H1 (cell line): ENCODE data around the gene NPIPA1. TPM values are rescaled to one million over a fixed set of nuclear protein-coding genes. Genes with fewer than 3 reads are reported as not detected.
"Not testable (repeated sequence)": the region's sequence is repeated elsewhere in the genome, so short reads cannot be mapped to it uniquely, and the experiment has no call there.

Source experiments
- CTCF ChIA-PET: fragments of 300-600 bp; sonication (Branson Sonifier 250); formaldehyde crosslinking; loops from one replicate; lab custom pipeline; 2021; ENCODE audit not compliant: partially characterized antibody; lab: Charles Lee
- POLR2A ChIA-PET: fragments of 300-600 bp; sonication (Branson Sonifier 250); formaldehyde crosslinking; loops from one replicate; lab custom pipeline; 2021; ENCODE audit warnings: inconsistent platforms; ENCODE audit not compliant: partially characterized antibody; lab: Charles Lee
- DNase-seq, 2 experiments: peaks; one replicate each; pipeline versions ENCODE4 v3.0.0 to v3.0.0-alpha.2; 2010 to 2022; ENCODE audit warnings: low spot score in 2 of 2, low read depth in 1 of 2, mixed read lengths in 1 of 2
- FAIRE-seq: peaks from 2 replicates; lab custom pipeline; 2011; peaks lifted over from hg19 to GRCh38; lab: Jason Lieb, UNC
- H2AFZ ChIP-seq: 2 replicates; pipeline ENCODE4 v1.8.1; 2012; ENCODE audit warnings: low read length, inconsistent platforms
- H2AK5ac ChIP-seq: 2 replicates; pipeline ENCODE4 v1.6.1; 2013; ENCODE audit warnings: low read depth, low read length
- H2BK120ac ChIP-seq: replicated peaks from 2 replicates; pipeline ENCODE3; 2013; ENCODE audit warnings: low read depth, low read length, inconsistent platforms
- H2BK12ac ChIP-seq: 2 replicates; pipeline ENCODE4 v1.6.1; 2013; ENCODE audit warnings: low read depth, low read length
- H2BK15ac ChIP-seq: 2 replicates; pipeline ENCODE4 v1.6.1; 2013; ENCODE audit warnings: low read length
- H2BK20ac ChIP-seq: 2 replicates; pipeline ENCODE4 v1.6.1; 2013; ENCODE audit warnings: low read length
- H2BK5ac ChIP-seq: 2 replicates; pipeline ENCODE4 v1.6.1; 2013; ENCODE audit warnings: low read depth, low read length
- H3K14ac ChIP-seq: 2 replicates; pipeline ENCODE4 v1.6.1; 2013; ENCODE audit warnings: inconsistent platforms; ENCODE audit not compliant: insufficient read length
- H3K18ac ChIP-seq: 2 replicates; pipeline ENCODE4 v1.6.1; 2013; ENCODE audit warnings: low read length; ENCODE audit errors: extremely low read depth
- H3K23ac ChIP-seq: 2 replicates; pipeline ENCODE4 v1.6.1; 2013; ENCODE audit warnings: inconsistent platforms; ENCODE audit not compliant: insufficient read length
- H3K23me2 ChIP-seq: 2 replicates; pipeline ENCODE4 v1.6.1; 2013; ENCODE audit warnings: low read depth, low read length
- H3K27ac ChIP-seq: 2 replicates; pipeline ENCODE4 v1.6.1; 2011; ENCODE audit warnings: low read depth, low read length, inconsistent platforms
- H3K27me3 ChIP-seq, 4 experiments: replicated peaks in 1 of 4; 1 replicate in 1 of 4; 2 replicates in 3 of 4; pipeline versions ENCODE4 v1.6.1 to v1.8.1; 2011 to 2013; ENCODE audit warnings: low read length in 3 of 4, mild to moderate bottlenecking in 3 of 4, inconsistent platforms in 2 of 4, mixed read lengths in 2 of 4, moderate library complexity in 1 of 4; ENCODE audit not compliant: control insufficient read depth in 3 of 4, insufficient read depth in 3 of 4; ENCODE audit errors: extremely low read depth in 1 of 4
- H3K36me3 ChIP-seq, 4 experiments: 2 replicates each; pipeline versions ENCODE4 v1.6.1 to v1.8.1; 2011 to 2013; ENCODE audit warnings: mild to moderate bottlenecking in 4 of 4, low read length in 3 of 4, moderate library complexity in 2 of 4, control low read depth in 1 of 4, inconsistent platforms in 1 of 4; ENCODE audit not compliant: insufficient read depth in 4 of 4, control insufficient read depth in 2 of 4
- H3K4ac ChIP-seq: replicated peaks from 2 replicates; pipeline ENCODE3; 2013; ENCODE audit warnings: low read length, low read depth, mixed read lengths, inconsistent platforms; ENCODE audit not compliant: insufficient read length
- H3K4me1 ChIP-seq, 4 experiments: replicated peaks in 1 of 4; 1 replicate in 1 of 4; 2 replicates in 3 of 4; pipeline versions ENCODE4 v1.6.1 to v1.8.1; 2011 to 2013; ENCODE audit warnings: low read length in 3 of 4, inconsistent platforms in 2 of 4, mixed read lengths in 1 of 4; ENCODE audit not compliant: insufficient read depth in 4 of 4, control insufficient read depth in 3 of 4
- H3K4me2 ChIP-seq, 2 experiments: 2 replicates each; pipeline versions ENCODE4 v1.6.1 to v1.8.1; 2011 to 2013; ENCODE audit warnings: low read depth in 2 of 2, low read length in 2 of 2, control low read depth in 1 of 2, inconsistent platforms in 1 of 2, mild to moderate bottlenecking in 1 of 2; ENCODE audit not compliant: insufficient read depth in 1 of 2
- H3K4me3 ChIP-seq, 4 experiments: fragments of 200-600, 300-600 bp in 1 of 4; sonication (generic), shearing (Covaris generic), sonication (Bioruptor Twin) in 1 of 4; 2 replicates each; pipeline versions ENCODE4 v1.5.1 to v1.8.1; 2011 to 2016; ENCODE audit warnings: low read length in 4 of 4, low read depth in 3 of 4, control low read depth in 2 of 4, inconsistent platforms in 2 of 4, mild to moderate bottlenecking in 2 of 4, mixed read lengths in 1 of 4, moderate library complexity in 1 of 4; ENCODE audit not compliant: insufficient read depth in 2 of 4; ENCODE audit errors: extremely low read depth in 1 of 4
- H3K56ac ChIP-seq: replicated peaks from 2 replicates; pipeline ENCODE3; 2013; ENCODE audit warnings: low read depth, mild to moderate bottlenecking, mixed read lengths, low read length, inconsistent platforms; ENCODE audit not compliant: insufficient read length
- H3K79me1 ChIP-seq: 2 replicates; pipeline ENCODE4 v1.6.1; 2013; ENCODE audit warnings: low read depth, low read length, control low read depth
- H3K79me2 ChIP-seq, 2 experiments: 2 replicates each; pipeline versions ENCODE4 v1.6.1 to v1.8.1; 2012 to 2013; ENCODE audit warnings: low read length in 2 of 2, mild to moderate bottlenecking in 2 of 2, inconsistent platforms in 1 of 2; ENCODE audit not compliant: insufficient read depth in 2 of 2, control insufficient read depth in 1 of 2
- H3K9ac ChIP-seq, 4 experiments: replicated peaks in 1 of 4; 1 replicate in 1 of 4; 2 replicates in 3 of 4; pipeline versions ENCODE4 v1.6.1 to v1.8.1; 2011 to 2013; ENCODE audit warnings: low read depth in 3 of 4, low read length in 3 of 4, control low read depth in 2 of 4, mild to moderate bottlenecking in 2 of 4, moderate library complexity in 2 of 4, inconsistent platforms in 1 of 4; ENCODE audit errors: extremely low read depth in 1 of 4
- H3K9me3 ChIP-seq, 2 experiments: 2 replicates each; pipeline versions ENCODE4 v1.6.1 to v1.8.1; 2012 to 2013; ENCODE audit warnings: mild to moderate bottlenecking in 2 of 2, moderate library complexity in 2 of 2, control low read depth in 1 of 2, inconsistent platforms in 1 of 2, low read depth in 1 of 2, low read length in 1 of 2, mixed read lengths in 1 of 2; ENCODE audit not compliant: insufficient read depth in 2 of 2
- H4K20me1 ChIP-seq, 2 experiments: replicated peaks in 1 of 2; 2 replicates each; pipeline versions ENCODE3 to v1.8.1; 2011 to 2013; ENCODE audit warnings: inconsistent platforms in 2 of 2, low read length in 2 of 2, mild to moderate bottlenecking in 1 of 2; ENCODE audit not compliant: insufficient read depth in 2 of 2, control insufficient read depth in 1 of 2
- H4K5ac ChIP-seq: 2 replicates; pipeline ENCODE4 v1.6.1; 2013; ENCODE audit warnings: low read length, low read depth, mixed read lengths, inconsistent platforms; ENCODE audit not compliant: insufficient read length
- H4K8ac ChIP-seq: 2 replicates; pipeline ENCODE4 v1.8.0; 2013; ENCODE audit warnings: mild to moderate bottlenecking, moderate library complexity, low read length, inconsistent platforms; ENCODE audit not compliant: insufficient read depth; ENCODE audit errors: extremely low read depth
- H4K91ac ChIP-seq: replicated peaks from 2 replicates; pipeline ENCODE3; 2013; ENCODE audit warnings: low read length, mixed read lengths, inconsistent platforms; ENCODE audit not compliant: insufficient read length
- WGBS, 2 experiments: shearing (Covaris generic) in 1 of 2; methylation state at CpG; one replicate each; pipeline versions ENCODE4 v1.1.6 to v1.1.7; 2013 to 2015; ENCODE audit warnings: low lambda C conversion rate in 2 of 2, mixed read lengths in 2 of 2, inconsistent platforms in 1 of 2, low coverage in 1 of 2, missing lambda C conversion rate in 1 of 2; ENCODE audit not compliant: insufficient replicate concordance in 2 of 2, insufficient coverage in 1 of 2, insufficient read length in 1 of 2; ENCODE audit errors: extremely low coverage in 1 of 2, missing lambda C conversion rate in 1 of 2; 5-methylcytosine and 5-hydroxymethylcytosine counted together
- polyA plus RNA-seq, 7 experiments: library from polyadenylated mRNA; depleted of rRNA in 3 of 7; stranded (reverse) in 5 of 7; unstranded in 2 of 7; fragments of >200 nt in 5 of 7; fragments of 200-250 nt in 2 of 7; gene quantifications; 1 replicate in 5 of 7; 2 replicates in 1 of 7; 4 replicates in 1 of 7; pipeline versions ENCODE4 v1.2.1 to v1.2.3, GENCODE V29; 2011 to 2013; ENCODE audit warnings: missing spikeins in 2 of 7, mixed read lengths in 2 of 7
- total RNA-seq: library from RNA; stranded (reverse); fragmentation: NEBNext Ultra II Directional; extraction: Animal tissue kit (Norgen Biotek cat#: 25700); gene quantifications from 2 replicates; pipeline ENCODE4 v1.2.1, GENCODE V29; 2021

Gene NPIPA1
- total and polyA plus RNA-seq, 2 of the 8 experiments (the other 6 are each of a cell fraction or from before 2014, with no cell fraction given) = 60.0 to 97.8 TPM

DNA sequence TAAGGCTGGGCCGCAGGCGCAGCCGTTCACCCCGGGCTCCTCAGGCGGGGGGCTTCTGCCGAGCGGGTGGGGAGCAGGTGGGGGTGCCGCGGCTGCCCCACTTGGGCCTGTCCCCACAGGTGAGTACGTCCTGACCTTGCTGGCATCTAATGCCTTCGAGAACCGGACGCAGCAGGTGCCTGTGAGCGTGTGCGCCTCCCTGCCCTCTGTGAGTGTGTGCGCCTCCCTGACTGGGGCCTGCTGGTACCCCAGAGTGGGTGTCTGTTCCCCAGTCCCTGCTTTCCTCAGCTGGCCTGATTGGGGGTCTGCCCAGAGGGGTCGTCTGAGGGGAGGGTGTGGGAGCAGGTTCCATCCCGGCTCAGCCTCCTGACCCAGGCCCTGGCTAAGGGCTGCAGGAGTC is 12.3 kb upstream of the NPIPA1 start:
- H4K5ac ChIP-seq, H3K18ac ChIP-seq, H2BK15ac ChIP-seq, H4K91ac ChIP-seq, H3K14ac ChIP-seq, H3K9me3 ChIP-seq, H3K23ac ChIP-seq, CTCF ChIA-PET, DNase-seq, H2AFZ ChIP-seq, H3K23me2 ChIP-seq, H2BK5ac ChIP-seq, H3K4me3 ChIP-seq, H3K27ac ChIP-seq, H3K27me3 ChIP-seq, H2BK12ac ChIP-seq, H3K9ac ChIP-seq, H3K79me1 ChIP-seq, H3K56ac ChIP-seq, H3K4me2 ChIP-seq, H2BK20ac ChIP-seq, H3K36me3 ChIP-seq, H3K4me1 ChIP-seq, POLR2A ChIA-PET, H2BK120ac ChIP-seq, FAIRE-seq, H3K4ac ChIP-seq, H4K20me1 ChIP-seq, H2AK5ac ChIP-seq, H3K79me2 ChIP-seq, H4K8ac ChIP-seq: not testable (repeated sequence)
- WGBS, 2 experiments = no CpG with 5 or more reads among the region's 18 CpGs
